Fibroblast of villous mesenchyme (primary cell): ENCODE data around the gene SLC1A5. TPM values are rescaled to one million over a fixed set of nuclear protein-coding genes. Genes with fewer than 3 reads are reported as not detected.
A peak's percentile ranks its signal among the peaks of the same experiment; 100 is the strongest.
"Not testable (repeated sequence)": the region's sequence is repeated elsewhere in the genome, so short reads cannot be mapped to it uniquely, and the experiment has no call there.

ENCODE experiments used
- DNase-seq: peaks from one replicate; pipeline ENCODE4 v3.0.0-alpha.2; 2010; ENCODE audit warnings: low read depth
- H3K4me3 ChIP-seq: 2 replicates; pipeline ENCODE4 v1.5.1; 2011; ENCODE audit warnings: low read depth, mild to moderate bottlenecking, low read length
- total RNA-seq: library from RNA; depleted of rRNA; stranded (reverse); fragments of >200 nt; gene quantifications from 2 replicates; pipeline ENCODE4 v1.2.3, GENCODE V29; 2012
- TF ChIP-seq, protein P1 (sequence below): IDR thresholded peaks from 2 replicates; pipeline ENCODE4 v1.5.1; 2012; ENCODE audit warnings: low read depth, mild to moderate bottlenecking, low read length; ENCODE audit not compliant: insufficient read depth

Gene SLC1A5
- total RNA-seq, 1 donor, result 196 TPM

DNA sequence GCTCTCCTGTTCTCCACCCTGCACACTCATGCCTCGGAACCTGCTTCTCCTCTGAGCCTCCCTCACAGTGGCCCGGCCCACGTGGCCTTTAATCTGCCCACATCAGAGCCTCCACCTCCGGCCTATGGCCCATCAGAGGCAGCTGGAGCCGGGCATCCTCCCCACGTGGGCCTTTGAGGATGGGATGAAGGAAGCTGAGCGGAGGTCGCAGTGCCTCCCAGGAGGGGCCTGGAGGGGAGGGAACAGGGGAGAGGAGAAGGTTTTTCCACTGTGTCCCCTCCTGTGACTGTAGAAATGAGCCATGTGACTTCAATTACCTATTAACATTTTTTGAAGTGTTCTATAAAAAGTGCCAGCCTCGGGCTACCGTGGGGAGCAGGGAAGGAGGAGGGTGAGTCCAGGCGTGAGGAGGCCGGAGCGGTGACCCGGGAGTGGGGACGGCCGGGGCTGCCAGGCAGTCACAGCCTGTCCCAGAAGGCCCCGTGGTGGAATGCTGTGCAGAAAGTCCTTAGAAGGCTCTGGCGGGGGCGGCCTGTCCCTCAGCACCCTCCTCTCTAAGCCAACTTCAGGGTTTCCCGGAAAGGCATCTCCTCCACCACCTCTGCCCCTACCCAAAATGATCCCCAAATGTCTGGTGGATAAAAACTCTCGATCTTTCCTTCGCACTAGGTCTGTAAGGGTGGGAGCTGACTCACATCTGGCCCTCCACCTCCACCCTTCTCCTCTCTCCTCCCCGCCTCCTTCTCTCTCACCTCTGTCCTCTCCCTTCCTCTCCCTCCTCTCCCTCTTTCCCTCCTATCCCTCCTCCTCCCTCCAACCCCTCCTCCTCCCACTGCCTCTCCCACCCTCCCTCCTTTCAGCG lies 24.8 kb upstream of the SLC1A5 start:
- no peak overlapping the region for H3K4me3 ChIP-seq
- TF ChIP-seq, protein P1, sequence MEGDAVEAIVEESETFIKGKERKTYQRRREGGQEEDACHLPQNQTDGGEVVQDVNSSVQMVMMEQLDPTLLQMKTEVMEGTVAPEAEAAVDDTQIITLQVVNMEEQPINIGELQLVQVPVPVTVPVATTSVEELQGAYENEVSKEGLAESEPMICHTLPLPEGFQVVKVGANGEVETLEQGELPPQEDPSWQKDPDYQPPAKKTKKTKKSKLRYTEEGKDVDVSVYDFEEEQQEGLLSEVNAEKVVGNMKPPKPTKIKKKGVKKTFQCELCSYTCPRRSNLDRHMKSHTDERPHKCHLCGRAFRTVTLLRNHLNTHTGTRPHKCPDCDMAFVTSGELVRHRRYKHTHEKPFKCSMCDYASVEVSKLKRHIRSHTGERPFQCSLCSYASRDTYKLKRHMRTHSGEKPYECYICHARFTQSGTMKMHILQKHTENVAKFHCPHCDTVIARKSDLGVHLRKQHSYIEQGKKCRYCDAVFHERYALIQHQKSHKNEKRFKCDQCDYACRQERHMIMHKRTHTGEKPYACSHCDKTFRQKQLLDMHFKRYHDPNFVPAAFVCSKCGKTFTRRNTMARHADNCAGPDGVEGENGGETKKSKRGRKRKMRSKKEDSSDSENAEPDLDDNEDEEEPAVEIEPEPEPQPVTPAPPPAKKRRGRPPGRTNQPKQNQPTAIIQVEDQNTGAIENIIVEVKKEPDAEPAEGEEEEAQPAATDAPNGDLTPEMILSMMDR, result no peak
- peak; percentile 14 for DNase-seq

DNA sequence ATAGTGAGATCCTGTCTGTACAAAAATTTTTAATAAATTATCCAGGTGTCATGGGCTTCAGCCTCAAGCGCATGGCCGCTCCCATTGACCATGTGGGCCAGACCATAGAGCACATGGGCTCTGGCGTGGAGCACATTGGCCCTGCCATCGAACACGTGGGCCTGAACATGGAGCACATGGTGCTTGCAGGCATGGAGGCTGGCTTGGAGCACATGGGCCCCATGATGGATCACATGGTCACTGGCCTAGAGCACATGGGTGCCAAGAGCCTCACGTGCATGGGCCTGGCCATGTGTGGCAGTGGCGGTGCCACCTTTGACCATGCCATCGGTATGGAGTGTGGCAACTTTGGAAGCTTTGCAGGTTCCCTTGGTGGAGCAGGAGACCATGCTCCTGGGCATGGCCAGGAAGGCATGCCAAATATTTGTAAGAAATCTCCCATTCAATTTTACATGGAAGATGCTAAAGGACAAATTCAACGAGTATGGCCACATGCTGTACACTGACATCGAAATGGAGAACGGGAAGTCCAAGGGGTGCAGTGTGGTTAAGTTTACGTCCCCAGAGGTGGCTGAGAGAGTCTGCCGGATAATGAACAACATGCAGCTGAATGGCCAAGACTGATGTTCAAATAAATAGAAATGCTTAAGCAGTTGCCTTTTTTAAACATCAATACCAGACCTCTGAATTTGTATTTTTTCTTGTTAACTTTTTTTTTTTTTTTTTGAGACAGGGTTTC lies 21.3 kb upstream of the SLC1A5 start:
- no peak for DNase-seq
- TF ChIP-seq, protein P1, result no peak
- no peak overlapping the region for H3K4me3 ChIP-seq

DNA sequence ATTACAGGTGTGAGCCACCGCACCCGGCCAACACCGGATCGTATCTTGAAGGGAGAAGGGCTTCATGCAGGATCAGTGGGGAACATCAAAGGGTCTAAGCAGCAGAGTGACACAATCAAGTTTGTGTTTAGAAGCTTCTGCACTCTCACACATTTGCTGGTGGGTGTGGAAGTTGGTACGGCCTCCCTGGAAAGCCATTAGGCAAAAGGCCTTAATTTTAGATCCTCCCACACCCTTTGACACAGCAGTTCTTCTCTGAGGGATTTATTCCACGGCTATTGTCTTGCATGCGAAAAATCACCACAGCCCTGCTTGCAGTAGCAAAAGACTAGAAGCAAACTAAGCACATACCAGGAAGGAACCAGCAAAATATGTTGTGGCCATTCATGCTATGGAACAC lies 18.3 kb upstream of the SLC1A5 start:
- H3K4me3 ChIP-seq, result no peak overlapping the region
- DNase-seq, result no peak
- TF ChIP-seq, protein P1, result no peak

DNA sequence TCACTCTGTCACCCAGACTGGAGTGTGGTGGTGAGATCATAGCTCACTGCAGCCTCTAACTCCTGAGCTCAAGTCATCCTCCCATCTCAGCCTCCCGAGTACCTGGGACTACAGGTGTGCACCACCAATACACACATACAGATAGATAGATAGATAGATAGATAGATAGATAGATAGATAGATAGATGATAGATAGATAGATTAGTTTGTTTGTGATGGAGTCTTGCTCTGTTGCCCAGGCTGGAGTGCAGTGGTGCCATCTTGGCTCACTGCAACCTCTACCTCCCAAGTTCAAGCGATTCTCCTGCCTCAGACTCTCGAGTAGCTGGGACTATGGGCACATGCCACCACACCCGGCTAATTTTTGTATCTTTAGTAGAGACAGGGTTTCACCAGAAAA lies 16.0 kb upstream of the SLC1A5 start:
- not testable (repeated sequence) for H3K4me3 ChIP-seq, DNase-seq

DNA sequence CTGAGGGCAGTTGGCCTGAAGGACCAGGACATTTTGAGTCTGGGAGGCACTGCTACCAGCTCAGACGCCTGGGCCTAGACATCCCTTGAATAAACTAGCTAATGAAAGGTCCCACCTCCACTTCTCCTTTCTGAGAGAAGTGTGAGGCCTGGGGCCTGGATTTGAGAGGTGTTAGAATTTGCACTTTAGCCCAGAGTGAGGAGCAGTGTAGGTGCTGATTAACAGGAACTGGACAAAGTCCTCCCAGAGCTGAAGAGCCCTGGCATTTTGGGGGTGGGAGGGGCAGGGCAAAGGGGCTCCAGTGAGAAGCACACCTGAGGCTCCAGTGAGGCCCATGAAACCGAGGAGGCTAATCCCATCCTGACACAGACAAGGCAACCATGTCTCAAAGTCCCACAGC lies 15.2 kb upstream of the SLC1A5 start:
- no peak for DNase-seq
- TF ChIP-seq, protein P1, result no peak
- H3K4me3 ChIP-seq, result no peak overlapping the region

DNA sequence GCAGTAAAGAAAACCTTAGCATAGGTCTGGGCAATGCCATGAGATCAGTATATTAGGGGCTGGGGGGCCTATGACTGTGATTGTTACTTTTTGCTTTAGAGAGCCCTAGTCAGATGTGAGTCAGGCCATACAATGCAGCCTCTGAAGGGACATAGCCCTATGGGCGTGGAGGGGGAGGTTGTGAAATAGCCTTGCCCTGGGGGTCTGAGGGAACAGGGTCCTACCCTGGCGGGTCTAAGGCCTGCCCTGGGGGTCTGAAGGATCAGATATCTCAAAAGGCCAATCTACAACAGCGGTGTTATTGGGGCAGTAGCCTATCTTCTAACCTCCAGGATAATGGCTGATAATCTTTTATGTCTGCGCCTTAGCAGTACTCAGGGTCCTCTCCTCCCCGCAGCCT lies 13.8 kb upstream of the SLC1A5 start:
- DNase-seq, result no peak
- H3K4me3 ChIP-seq, result no peak overlapping the region
- TF ChIP-seq, protein P1, result no peak

DNA sequence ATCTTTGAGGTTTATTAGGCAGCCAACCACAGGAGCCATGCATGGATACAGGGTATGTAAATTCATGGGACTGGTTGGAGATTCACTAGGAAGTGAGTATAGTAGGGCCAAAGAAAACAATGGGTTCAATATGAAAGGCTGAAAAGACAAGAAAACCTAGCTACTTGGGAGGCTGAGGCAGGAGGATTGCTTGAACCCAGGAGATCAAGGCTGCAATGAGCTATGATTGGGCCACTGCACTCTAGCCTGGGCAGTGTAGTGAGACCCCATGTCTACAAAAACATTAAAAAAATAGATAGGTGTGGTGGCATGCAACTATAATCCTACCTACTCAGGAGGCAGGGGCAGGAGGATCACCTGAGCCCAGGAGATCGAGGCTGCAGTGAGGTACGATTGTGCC lies 10.3 kb upstream of the SLC1A5 start:
- no peak for DNase-seq
- H3K4me3 ChIP-seq, result no peak overlapping the region
- TF ChIP-seq, protein P1, result no peak
